ENCODE results near the gene ZNF556. TPM values are rescaled to one million over a fixed set of nuclear protein-coding genes. Genes with fewer than 3 reads are reported as not detected.

Gene ZNF556
- polyA plus RNA-seq, 2 of the 4 experiments (the other 2 are of a cell fraction), result not detected

GRCh38 chr19:2823646-2824045 is 43.5 kb upstream of the ZNF556 start:
- Histone ChIP-seq H3K27ac (no peak overlapping the region), H3K4me1 (no peaks in the 10 kb centered on the region; the same call in 2 of the 3 replicates), H3K9me3 (peaks cover 8% of the 10 kb centered on the region; the same call in 1 of the 3 replicates), H3K4me2 (no peak overlapping the region), H3K4me3 (no peak overlapping the region)
- ATAC-seq, result no peak
- 46% methylated on average over 5 of the region's 9 CpGs for WGBS (ENCODE audit: missing lambda C conversion rate)
- ChIA-PET POLR2A (no interaction called here), CTCF (no interaction called here)
- DNase-seq (ENCODE audit: low read depth in 1 of 2, low spot score in 1 of 2), result no peak
- no peak for TF ChIP-seq SMC3 (IDR thresholded peaks at IDR 0.05)
- TF ChIP-seq NPAS2 (CRISPR knock-in tag; IDR thresholded peaks at IDR 0.05; ENCODE audit: borderline replicate concordance), result no peak
- TF ChIP-seq ESRRA (IDR thresholded peaks at IDR 0.05; ENCODE audit: borderline replicate concordance, low read length), result no peak
- TF ChIP-seq FOSB (CRISPR knock-in tag; IDR thresholded peaks at IDR 0.05), result no peak
- TF ChIP-seq CHD2 (IDR thresholded peaks at IDR 0.05; ENCODE audit: low read length, partially characterized antibody), result no peak
- no peak for TF ChIP-seq RCOR1 (IDR thresholded peaks at IDR 0.05; ENCODE audit: low read depth, low read length)
- TF ChIP-seq ZFP36 (IDR thresholded peaks at IDR 0.05; ENCODE audit: borderline replicate concordance, partially characterized antibody), result no peak
- TF ChIP-seq HOXB5 (CRISPR knock-in tag; IDR thresholded peaks at IDR 0.05), result no peak
- no peak for TF ChIP-seq JUN (IDR thresholded peaks at IDR 0.05)
- no peak for TF ChIP-seq CEBPB (IDR thresholded peaks at IDR 0.05)
- TF ChIP-seq CTCF (IDR thresholded peaks at IDR 0.05), result no peak
- TF ChIP-seq MYC (IDR thresholded peaks at IDR 0.05; ENCODE audit: borderline replicate concordance, low read length), result no peak
- TF ChIP-seq MAZ (IDR thresholded peaks at IDR 0.05; ENCODE audit: borderline replicate concordance, low read depth, low read length), result no peak
- no peak for TF ChIP-seq POLR2A (IDR thresholded peaks at IDR 0.05; ENCODE audit: low read length)
- TF ChIP-seq HES2 (IDR thresholded peaks at IDR 0.05), result no peak
- TF ChIP-seq ZC3H11A (IDR thresholded peaks at IDR 0.05), result no peak
- no peak for TF ChIP-seq USF2 (IDR thresholded peaks at IDR 0.05)
- TF ChIP-seq E2F6 (IDR thresholded peaks at IDR 0.05; ENCODE audit: borderline replicate concordance, low read depth), result no peak
- TF ChIP-seq HDAC2 (IDR thresholded peaks at IDR 0.05), result no peak
- TF ChIP-seq ELK1 (IDR thresholded peaks at IDR 0.05; ENCODE audit: low read depth, low read length), result no peak
- FAIRE-seq, result no peak

GRCh38 chr19:2824129-2824528 is 43.0 kb upstream of the ZNF556 start:
- DNase-seq (ENCODE audit: low read depth in 1 of 2, low spot score in 1 of 2), result no peak
- no peak for ATAC-seq
- Histone ChIP-seq H3K4me2 (no peak overlapping the region), H3K9me3 (peaks cover 8% of the 10 kb centered on the region; the same call in 1 of the 3 replicates), H3K4me3 (no peak overlapping the region), H3K27ac (no peak overlapping the region), H3K4me1 (no peaks in the 10 kb centered on the region; the same call in 2 of the 3 replicates)
- WGBS (ENCODE audit: missing lambda C conversion rate), result 47% methylated on average over 5 of the region's 8 CpGs
- ChIA-PET POLR2A (no interaction called here), CTCF (no interaction called here)
- TF ChIP-seq HMGXB4 (CRISPR knock-in tag; IDR thresholded peaks at IDR 0.05; ENCODE audit: borderline replicate concordance) (no peak), MAZ (IDR thresholded peaks at IDR 0.05; ENCODE audit: borderline replicate concordance, low read depth, low read length) (no peak), EHMT2 (IDR thresholded peaks at IDR 0.05; ENCODE audit: low read depth) (no peak), ZNF302 (CRISPR knock-in tag; IDR thresholded peaks at IDR 0.05) (no peak), HES2 (IDR thresholded peaks at IDR 0.05) (no peak), SREBF2 (IDR thresholded peaks at IDR 0.05) (no peak)
- FAIRE-seq, result no peak

All from A549 (cell line).